Measurements from ENCODE around the gene PGBD1. TPM values are rescaled to one million over a fixed set of nuclear protein-coding genes. Genes with fewer than 3 reads are reported as not detected.
A peak's percentile ranks its signal among the peaks of the same experiment; 100 is the strongest.

PGBD1 gene
- total RNA-seq, 1 donor from 2014 or later = 13.8 TPM

DNA sequence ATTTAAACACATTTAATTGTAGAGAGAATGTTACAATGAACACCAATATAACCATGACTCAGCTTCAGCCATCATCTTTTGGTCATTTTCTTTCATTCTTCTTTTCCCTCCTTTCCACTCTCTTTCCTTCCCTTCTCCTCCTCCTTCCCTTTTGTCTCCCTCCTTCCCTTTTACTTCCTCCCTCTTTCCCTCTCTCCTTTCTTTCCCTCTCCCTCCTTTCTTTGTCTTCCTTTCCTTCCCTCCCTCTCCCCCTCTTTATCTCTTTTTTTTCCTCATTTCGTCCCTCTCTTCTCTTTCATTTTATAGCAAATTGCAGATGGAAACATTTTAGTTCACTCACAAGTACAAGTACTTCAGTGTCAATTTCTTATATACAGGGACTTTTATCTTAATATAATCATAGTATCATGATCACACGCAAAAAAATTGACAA is 70.1 kb downstream of the PGBD1 start:
- H3K4me2 ChIP-seq = peak overlapping the region; percentile 89
- H4K20me1 ChIP-seq (ENCODE audit: low read depth) = peaks cover 19% of the 10 kb centered on the region
- H3F3A ChIP-seq (ENCODE audit: low read depth) = peaks cover 10% of the 10 kb centered on the region
- H3K4me3 Mint-ChIP-seq = peak overlapping the region; percentile 100
- H3K9ac ChIP-seq = no peak overlapping the region
- H3K36me3 Mint-ChIP-seq = peaks cover 17% of the 10 kb centered on the region
- peaks cover 46% of the 10 kb centered on the region for H3K79me2 ChIP-seq (ENCODE audit: low read depth)
- peaks cover 18% of the 10 kb centered on the region for H3K27me3 ChIP-seq
- peaks cover 28% of the 10 kb centered on the region for H3K4me1 Mint-ChIP-seq
- no peaks in the 10 kb centered on the region for H3K36me3 ChIP-seq
- H2AFZ ChIP-seq (replicated peaks) = no peak overlapping the region
- H3K4me1 ChIP-seq = peaks cover 15% of the 10 kb centered on the region
- H3K9me3 Mint-ChIP-seq = peaks cover 7% of the 10 kb centered on the region
- TF ChIP-seq EZH2phosphoT487 (IDR thresholded peaks at IDR 0.05) = no peak
- TF ChIP-seq EZH2 (IDR thresholded peaks at IDR 0.05) = no peak
- TF ChIP-seq, protein P1, sequence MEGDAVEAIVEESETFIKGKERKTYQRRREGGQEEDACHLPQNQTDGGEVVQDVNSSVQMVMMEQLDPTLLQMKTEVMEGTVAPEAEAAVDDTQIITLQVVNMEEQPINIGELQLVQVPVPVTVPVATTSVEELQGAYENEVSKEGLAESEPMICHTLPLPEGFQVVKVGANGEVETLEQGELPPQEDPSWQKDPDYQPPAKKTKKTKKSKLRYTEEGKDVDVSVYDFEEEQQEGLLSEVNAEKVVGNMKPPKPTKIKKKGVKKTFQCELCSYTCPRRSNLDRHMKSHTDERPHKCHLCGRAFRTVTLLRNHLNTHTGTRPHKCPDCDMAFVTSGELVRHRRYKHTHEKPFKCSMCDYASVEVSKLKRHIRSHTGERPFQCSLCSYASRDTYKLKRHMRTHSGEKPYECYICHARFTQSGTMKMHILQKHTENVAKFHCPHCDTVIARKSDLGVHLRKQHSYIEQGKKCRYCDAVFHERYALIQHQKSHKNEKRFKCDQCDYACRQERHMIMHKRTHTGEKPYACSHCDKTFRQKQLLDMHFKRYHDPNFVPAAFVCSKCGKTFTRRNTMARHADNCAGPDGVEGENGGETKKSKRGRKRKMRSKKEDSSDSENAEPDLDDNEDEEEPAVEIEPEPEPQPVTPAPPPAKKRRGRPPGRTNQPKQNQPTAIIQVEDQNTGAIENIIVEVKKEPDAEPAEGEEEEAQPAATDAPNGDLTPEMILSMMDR (IDR thresholded peaks at IDR 0.05) = no peak
- H3K4me3 ChIP-seq = peak overlapping the region; percentile 94
- H3K27me3 Mint-ChIP-seq (ENCODE audit: insufficient read depth, low read depth) = peaks cover 3% of the 10 kb centered on the region
- no peak for DNase-seq (ENCODE audit: low spot score)
- no peak overlapping the region for H3K27ac ChIP-seq
- no peak overlapping the region for H3K27ac Mint-ChIP-seq
- no peaks in the 10 kb centered on the region for H3K9me3 ChIP-seq (ENCODE audit: low read depth)

Small RNAs within 50 kb of the gene (small RNA-seq; reads per million reads assigned to genes)
- gene AL021997.1 (not detected), gene AL021997.2 (not detected)

Other genes starting within 250 kb of the PGBD1 start
- gene ZNF165, start 201.0 kb upstream of the PGBD1 start, total RNA-seq (ENCODE audit: low replicate concordance) = 1.9 and 2.1 TPM in 2 replicates
- 8.4 and 17.7 TPM in 2 replicates for gene ZSCAN16, start 157.0 kb upstream of the PGBD1 start, total RNA-seq (ENCODE audit: low replicate concordance)
- gene ZKSCAN8, start 139.7 kb upstream of the PGBD1 start, total RNA-seq (ENCODE audit: low replicate concordance) = 42.7 and 43.1 TPM in 2 replicates
- gene ZSCAN9, start 56.3 kb upstream of the PGBD1 start, total RNA-seq (ENCODE audit: low replicate concordance) = 34.6 and 34.7 TPM in 2 replicates
- gene ZKSCAN4, start 29.3 kb upstream of the PGBD1 start, total RNA-seq (ENCODE audit: low replicate concordance) = 5.9 and 9.8 TPM in 2 replicates
- not detected in 2 replicates for gene NKAPL, start 22.3 kb upstream of the PGBD1 start, total RNA-seq (ENCODE audit: low replicate concordance)
- gene ZSCAN26, start 14.4 kb upstream of the PGBD1 start, total RNA-seq (ENCODE audit: low replicate concordance) = 36.8 and 40.5 TPM in 2 replicates
- gene ZSCAN31, start 54.6 kb downstream of the PGBD1 start, total RNA-seq (ENCODE audit: low replicate concordance) = 6.6 and 8.3 TPM in 2 replicates
- 9.0 and 12.3 TPM in 2 replicates for gene ZKSCAN3, start 68.4 kb downstream of the PGBD1 start, total RNA-seq (ENCODE audit: low replicate concordance)
- gene ZSCAN12, start 118.2 kb downstream of the PGBD1 start, total RNA-seq (ENCODE audit: low replicate concordance) = 15.1 and 20.7 TPM in 2 replicates
- gene ZSCAN23, start 161.9 kb downstream of the PGBD1 start, total RNA-seq (ENCODE audit: low replicate concordance) = 20.4 and 21.3 TPM in 2 replicates
- not detected in 2 replicates for gene GPX6, start 234.2 kb downstream of the PGBD1 start, total RNA-seq (ENCODE audit: low replicate concordance)
- gene GPX5, start 244.3 kb downstream of the PGBD1 start, total RNA-seq (ENCODE audit: low replicate concordance) = not detected in 2 replicates

Measured in neural progenitor cell (in vitro differentiated cells).